H9 (cell line): ENCODE data around the gene ZCCHC4. TPM values are rescaled to one million over a fixed set of nuclear protein-coding genes. Genes with fewer than 3 reads are reported as not detected.

ENCODE experiments used
- DNase-seq: peaks from one replicate; pipeline ENCODE4 v3.0.0-alpha.2; 2017
- H2AFZ ChIP-seq: one replicate; pipeline ENCODE4 v1.6.1; 2013; ENCODE audit warnings: mild to moderate bottlenecking, low read length, control low read depth, moderate library complexity
- H2AK5ac ChIP-seq: 2 replicates; pipeline ENCODE4 v1.6.1; 2013; ENCODE audit warnings: low read length, control low read depth, mixed read lengths; ENCODE audit not compliant: insufficient read length
- H2BK120ac ChIP-seq: one replicate; pipeline ENCODE4 v1.6.1; 2013; ENCODE audit warnings: low read depth, mild to moderate bottlenecking, low read length, control low read depth, inconsistent platforms; ENCODE audit not compliant: poor library complexity, severe bottlenecking
- H2BK12ac ChIP-seq: 2 replicates; pipeline ENCODE4 v1.6.1; 2013; ENCODE audit warnings: low read length, control low read depth, mixed read lengths, low read depth; ENCODE audit not compliant: insufficient read length
- H2BK15ac ChIP-seq: 2 replicates; pipeline ENCODE4 v1.6.1; 2013; ENCODE audit warnings: low read depth, low read length, control low read depth
- H2BK20ac ChIP-seq: one replicate; pipeline ENCODE4 v1.6.1; 2013; ENCODE audit warnings: low read depth, mild to moderate bottlenecking, low read length, control low read depth, inconsistent platforms; ENCODE audit not compliant: poor library complexity, severe bottlenecking
- H2BK5ac ChIP-seq: 2 replicates; pipeline ENCODE4 v1.6.1; 2013; ENCODE audit warnings: low read length, control low read depth, mixed read lengths; ENCODE audit not compliant: insufficient read length
- H3K14ac ChIP-seq: 2 replicates; pipeline ENCODE4 v1.6.1; 2013; ENCODE audit warnings: low read length, control low read depth; ENCODE audit not compliant: insufficient read depth
- H3K18ac ChIP-seq: 2 replicates; pipeline ENCODE4 v1.6.1; 2013; ENCODE audit warnings: low read depth, mild to moderate bottlenecking, mixed read lengths, low read length, control low read depth; ENCODE audit not compliant: insufficient read length
- H3K23ac ChIP-seq: 2 replicates; pipeline ENCODE4 v1.6.1; 2013; ENCODE audit warnings: low read length, control low read depth, mixed read lengths, low read depth; ENCODE audit not compliant: insufficient read length
- H3K23me2 ChIP-seq: 2 replicates; pipeline ENCODE4 v1.6.1; 2013; ENCODE audit warnings: low read depth, mild to moderate bottlenecking, mixed read lengths, low read length, control low read depth; ENCODE audit not compliant: insufficient read length, poor library complexity, severe bottlenecking
- H3K27ac ChIP-seq: 2 replicates; pipeline ENCODE4 v1.5.1; 2013; ENCODE audit warnings: low read length, control low read depth, mixed read lengths, low read depth; ENCODE audit not compliant: insufficient read length
- H3K27me3 ChIP-seq: 2 replicates; pipeline ENCODE4 v1.6.1; 2013; ENCODE audit warnings: low read length, control low read depth, inconsistent platforms; ENCODE audit not compliant: insufficient read depth
- H3K4ac ChIP-seq: 2 replicates; pipeline ENCODE4 v1.6.1; 2013; ENCODE audit warnings: low read depth, mild to moderate bottlenecking, control low read depth, inconsistent platforms, low read length, moderate library complexity
- H3K4me1 ChIP-seq: 2 replicates; pipeline ENCODE4 v1.6.1; 2013; ENCODE audit warnings: low read length, control low read depth, inconsistent platforms; ENCODE audit not compliant: insufficient read depth
- H3K4me2 ChIP-seq: 2 replicates; pipeline ENCODE4 v1.6.1; 2013; ENCODE audit warnings: low read length, control low read depth, mixed read lengths; ENCODE audit not compliant: insufficient read length, insufficient read depth
- H3K56ac ChIP-seq: 2 replicates; pipeline ENCODE4 v1.6.1; 2013; ENCODE audit warnings: low read depth, mild to moderate bottlenecking, mixed read lengths, low read length, control low read depth; ENCODE audit not compliant: insufficient read length
- H3K79me1 ChIP-seq: 2 replicates; pipeline ENCODE4 v1.6.1; 2013; ENCODE audit warnings: low read depth, mild to moderate bottlenecking, moderate library complexity, low read length, control low read depth, inconsistent platforms; ENCODE audit not compliant: insufficient read depth, poor library complexity, severe bottlenecking
- H3K79me2 ChIP-seq: 2 replicates; pipeline ENCODE4 v1.6.1; 2013; ENCODE audit warnings: low read length, control low read depth, inconsistent platforms; ENCODE audit not compliant: insufficient read depth
- H3K9ac ChIP-seq: 2 replicates; pipeline ENCODE4 v1.6.1; 2013; ENCODE audit warnings: low read length, control low read depth, mixed read lengths; ENCODE audit not compliant: insufficient read length; ENCODE audit errors: extremely low read depth
- H3K9me3 ChIP-seq: one replicate; pipeline ENCODE4 v1.6.1; 2013; ENCODE audit warnings: low read depth, low read length, inconsistent platforms; ENCODE audit not compliant: control insufficient read depth
- H3T11ph ChIP-seq: one replicate; pipeline ENCODE4 v1.6.1; 2013; ENCODE audit warnings: mild to moderate bottlenecking, low read length, control low read depth, inconsistent platforms
- H4K20me1 ChIP-seq: one replicate; pipeline ENCODE4 v1.6.1; 2013; ENCODE audit not compliant: control insufficient read depth, insufficient read length, insufficient read depth
- H4K5ac ChIP-seq: 2 replicates; pipeline ENCODE4 v1.6.1; 2013; ENCODE audit warnings: low read depth, mild to moderate bottlenecking, mixed read lengths, low read length, control low read depth; ENCODE audit not compliant: insufficient read length
- H4K8ac ChIP-seq: replicated peaks from 2 replicates; pipeline ENCODE4 v1.6.1; 2013; ENCODE audit warnings: low read length, control low read depth, mixed read lengths, low read depth; ENCODE audit not compliant: insufficient read length
- H4K91ac ChIP-seq: 2 replicates; pipeline ENCODE4 v1.6.1; 2013; ENCODE audit warnings: low read depth, mild to moderate bottlenecking, moderate library complexity, mixed read lengths, low read length, control low read depth; ENCODE audit not compliant: insufficient read length
- H3K27ac Mint-ChIP-seq, 3 experiments: 2 replicates in 2 of 3; 3 replicates in 1 of 3; pipeline ENCODE4 v1.8.0; 2020 to 2021; ENCODE audit warnings: mixed read lengths in 3 of 3, mild to moderate bottlenecking in 1 of 3, moderate library complexity in 1 of 3
- H3K27me3 Mint-ChIP-seq: 2 replicates; pipeline ENCODE4 v1.8.0; 2021; ENCODE audit warnings: low read depth, mild to moderate bottlenecking, moderate library complexity, mixed read lengths
- H3K36me3 Mint-ChIP-seq, 3 experiments: 2 replicates in 2 of 3; 3 replicates in 1 of 3; pipeline ENCODE4 v1.8.0; 2020 to 2021; ENCODE audit warnings: low read depth in 3 of 3, mixed read lengths in 3 of 3; ENCODE audit not compliant: insufficient read depth in 1 of 3
- H3K4me1 Mint-ChIP-seq, 2 experiments: 2 replicates each; pipeline ENCODE4 v1.8.0; 2020; ENCODE audit warnings: mixed read lengths in 2 of 2
- H3K4me3 Mint-ChIP-seq, 2 experiments: 2 replicates in 1 of 2; 3 replicates in 1 of 2; pipeline ENCODE4 v1.8.0; 2020 to 2021; ENCODE audit warnings: mild to moderate bottlenecking in 2 of 2, mixed read lengths in 2 of 2, moderate library complexity in 1 of 2
- H3K9me3 Mint-ChIP-seq, 2 experiments: 2 replicates in 1 of 2; 3 replicates in 1 of 2; pipeline ENCODE4 v1.8.0; 2020; ENCODE audit warnings: mild to moderate bottlenecking in 2 of 2, mixed read lengths in 2 of 2, moderate library complexity in 1 of 2
- WGBS: extraction: QIAGEN DNeasy Blood & Tissue Kit; methylation state at CpG from one replicate; pipeline ENCODE4 v1.1.7; 2013; ENCODE audit warnings: missing lambda C conversion rate, low lambda C conversion rate, mixed read lengths; ENCODE audit not compliant: insufficient read length; ENCODE audit errors: extremely low coverage; 5-methylcytosine and 5-hydroxymethylcytosine counted together
- total RNA-seq: library from RNA; stranded (reverse); gene quantifications from 2 replicates; pipeline ENCODE4 v1.2.1, GENCODE V29; 2021
- TF ChIP-seq, protein P1 (sequence below): fragments of 200-600 bp; sonication (generic); conservative IDR thresholded peaks from 3 replicates; pipeline ENCODE4 v1.8.0; 2021; ENCODE audit warnings: antibody characterized with exemption, mild to moderate bottlenecking

Gene ZCCHC4
- total RNA-seq, 1 experiment from 2014 or later = 6.8 TPM

DNA sequence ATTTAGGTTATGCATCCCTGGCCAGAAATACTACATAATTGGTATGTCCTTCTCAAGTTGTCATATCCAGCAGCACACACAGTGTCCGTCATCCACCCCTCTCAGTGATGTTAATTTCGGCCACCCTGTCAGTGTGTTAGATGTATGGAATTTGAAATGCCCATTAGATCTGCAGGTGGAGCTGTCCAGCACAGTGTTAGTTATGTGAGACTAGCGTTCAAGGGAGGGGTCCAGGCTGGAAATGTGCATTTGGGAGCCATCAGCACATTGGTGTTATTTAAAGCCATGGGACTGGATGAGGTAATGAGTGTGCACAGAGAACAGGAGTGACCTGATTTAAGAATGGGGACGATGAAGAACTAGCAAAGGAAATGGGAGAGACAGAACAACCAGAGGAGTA is 86.9 kb downstream of the ZCCHC4 start:
- H3K27ac ChIP-seq = no peak overlapping the region
- H3K79me1 ChIP-seq = no peaks in the 10 kb centered on the region
- no peak overlapping the region for H2BK15ac ChIP-seq
- Mint-ChIP-seq H3K4me3 (no peak overlapping the region), H3K4me1 (no peaks in the 10 kb centered on the region), H3K27ac (no peak overlapping the region), H3K27me3 (no peaks in the 10 kb centered on the region), H3K36me3 (peaks cover 31 to 83% (median 50%) of the 10 kb centered on the region in 3 experiments; a peak in 6 of 7 replicates), H3K9me3 (no peaks in the 10 kb centered on the region)
- no peaks in the 10 kb centered on the region for H3K23me2 ChIP-seq
- no CpG with 5 or more reads among the region's 4 CpGs for WGBS
- no peaks in the 10 kb centered on the region for H3K4me1 ChIP-seq
- no peak overlapping the region for H4K8ac ChIP-seq
- H4K91ac ChIP-seq = no peak overlapping the region
- H3K9ac ChIP-seq = no peak overlapping the region
- no peak overlapping the region for H3K56ac ChIP-seq
- no peaks in the 10 kb centered on the region for H3K9me3 ChIP-seq
- no peak overlapping the region for H2AFZ ChIP-seq
- no peaks in the 10 kb centered on the region for H3K27me3 ChIP-seq
- H3K14ac ChIP-seq = no peak overlapping the region
- DNase-seq = no peak
- no peak overlapping the region for H3K18ac ChIP-seq
- TF ChIP-seq, protein P1, sequence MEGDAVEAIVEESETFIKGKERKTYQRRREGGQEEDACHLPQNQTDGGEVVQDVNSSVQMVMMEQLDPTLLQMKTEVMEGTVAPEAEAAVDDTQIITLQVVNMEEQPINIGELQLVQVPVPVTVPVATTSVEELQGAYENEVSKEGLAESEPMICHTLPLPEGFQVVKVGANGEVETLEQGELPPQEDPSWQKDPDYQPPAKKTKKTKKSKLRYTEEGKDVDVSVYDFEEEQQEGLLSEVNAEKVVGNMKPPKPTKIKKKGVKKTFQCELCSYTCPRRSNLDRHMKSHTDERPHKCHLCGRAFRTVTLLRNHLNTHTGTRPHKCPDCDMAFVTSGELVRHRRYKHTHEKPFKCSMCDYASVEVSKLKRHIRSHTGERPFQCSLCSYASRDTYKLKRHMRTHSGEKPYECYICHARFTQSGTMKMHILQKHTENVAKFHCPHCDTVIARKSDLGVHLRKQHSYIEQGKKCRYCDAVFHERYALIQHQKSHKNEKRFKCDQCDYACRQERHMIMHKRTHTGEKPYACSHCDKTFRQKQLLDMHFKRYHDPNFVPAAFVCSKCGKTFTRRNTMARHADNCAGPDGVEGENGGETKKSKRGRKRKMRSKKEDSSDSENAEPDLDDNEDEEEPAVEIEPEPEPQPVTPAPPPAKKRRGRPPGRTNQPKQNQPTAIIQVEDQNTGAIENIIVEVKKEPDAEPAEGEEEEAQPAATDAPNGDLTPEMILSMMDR = no peak
- H2AK5ac ChIP-seq = no peak overlapping the region
- no peak overlapping the region for H2BK5ac ChIP-seq
- H4K5ac ChIP-seq = no peak overlapping the region
- no peak overlapping the region for H2BK120ac ChIP-seq
- H3K4me2 ChIP-seq = no peak overlapping the region
- H3K4ac ChIP-seq = no peak overlapping the region
- H4K20me1 ChIP-seq = no peaks in the 10 kb centered on the region
- no peak overlapping the region for H3T11ph ChIP-seq
- no peak overlapping the region for H3K23ac ChIP-seq
- H2BK12ac ChIP-seq = no peak overlapping the region
- no peaks in the 10 kb centered on the region for H3K79me2 ChIP-seq
- H2BK20ac ChIP-seq = no peak overlapping the region
